T-helper 2 cell treated with Interferon-gamma antibody and Interleukin-4, amounts not matched to agents 5 μg/mL and 100 μg/mL, for 36 hours (primary cell): ENCODE measurements around the gene ZSWIM3.
A peak's percentile ranks its signal among the peaks of the same experiment; 100 is the strongest.
"Not testable (repeated sequence)": the region's sequence is repeated elsewhere in the genome, so short reads cannot be mapped to it uniquely, and the experiment has no call there.

ENCODE experiments used
- DNase-seq: peaks from one replicate; pipeline ENCODE4 v3.0.0; 2021; ENCODE audit warnings: low spot score
- H3K27ac Mint-ChIP-seq: one replicate; pipeline ENCODE4 v1.8.0; 2021; ENCODE audit warnings: mild to moderate bottlenecking, mixed read lengths
- H3K27me3 Mint-ChIP-seq: one replicate; pipeline ENCODE4 v1.8.0; 2021; ENCODE audit warnings: low read depth, mixed read lengths
- H3K36me3 Mint-ChIP-seq: one replicate; pipeline ENCODE4 v1.8.0; 2021; ENCODE audit warnings: low read depth, mixed read lengths
- H3K4me1 Mint-ChIP-seq: one replicate; pipeline ENCODE4 v1.8.0; 2021; ENCODE audit warnings: low read depth, mixed read lengths
- H3K4me3 Mint-ChIP-seq: one replicate; pipeline ENCODE4 v1.8.0; 2022; ENCODE audit warnings: mild to moderate bottlenecking, moderate library complexity, mixed read lengths
- H3K9me3 Mint-ChIP-seq: one replicate; pipeline ENCODE4 v1.8.0; 2021; ENCODE audit warnings: mixed read lengths

Gene ZSWIM3

DNA sequence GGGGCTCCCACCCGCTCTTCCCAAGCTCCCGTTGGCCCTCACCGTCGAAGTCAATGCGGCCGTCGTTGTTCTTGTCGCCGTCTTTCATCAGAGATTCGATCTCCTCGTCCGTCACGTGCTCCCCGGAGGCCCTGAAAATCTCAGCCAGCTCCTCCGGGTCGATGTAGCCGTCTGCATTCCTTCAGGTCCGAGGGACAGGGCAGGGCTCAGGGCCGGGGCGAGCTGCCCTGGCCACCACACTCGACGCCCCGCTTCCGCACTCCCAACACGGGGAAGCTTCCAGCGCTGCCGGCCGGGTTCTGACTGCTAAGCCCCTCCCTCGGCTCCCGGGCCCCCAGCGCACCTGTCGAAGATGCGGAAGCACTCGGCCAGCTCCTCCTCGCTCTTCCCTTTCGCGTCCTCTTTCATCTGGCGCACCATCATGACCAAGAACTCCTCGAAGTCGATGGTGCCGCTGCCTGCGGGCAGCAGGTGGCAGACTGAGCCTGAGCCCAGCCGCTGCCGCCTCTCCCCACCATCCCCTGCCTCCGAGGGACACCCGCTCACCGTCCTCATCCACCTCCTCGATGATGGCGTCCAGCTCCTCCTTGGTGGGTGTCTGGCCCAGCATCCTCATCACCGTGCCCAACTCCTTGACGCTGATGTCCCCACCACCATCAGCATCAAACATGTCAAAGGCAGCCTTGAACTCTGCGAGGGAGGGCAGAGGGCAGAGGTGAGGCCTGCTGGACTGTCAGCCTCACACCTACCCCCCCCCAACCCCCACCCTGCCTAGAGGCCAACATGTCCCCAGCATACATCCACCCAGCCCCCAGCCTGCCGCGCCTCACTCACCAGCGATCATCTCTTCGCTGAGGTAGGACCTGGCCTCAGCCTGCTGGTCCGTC, 33.2 kb upstream of the ZSWIM3 start:
- Mint-ChIP-seq H3K27ac (peak overlapping the region; percentile 71), H3K36me3 (peaks cover 4% of the 10 kb centered on the region), H3K4me3 (peak overlapping the region; percentile 75), H3K4me1 (peaks cover 17% of the 10 kb centered on the region), H3K27me3 (peaks cover 35% of the 10 kb centered on the region), H3K9me3 (no peaks in the 10 kb centered on the region)
- DNase-seq, result peak; percentile 32

GRCh38 chr20:45826381-45827019, 30.9 kb upstream of the ZSWIM3 start:
- no peak for DNase-seq
- peaks cover 38% of the 10 kb centered on the region for H3K27me3 Mint-ChIP-seq
- no peak overlapping the region for H3K27ac Mint-ChIP-seq
- peaks cover 15% of the 10 kb centered on the region for H3K4me1 Mint-ChIP-seq
- H3K9me3 Mint-ChIP-seq, result no peaks in the 10 kb centered on the region
- no peak overlapping the region for H3K4me3 Mint-ChIP-seq
- H3K36me3 Mint-ChIP-seq, result peaks cover 1% of the 10 kb centered on the region

DNA sequence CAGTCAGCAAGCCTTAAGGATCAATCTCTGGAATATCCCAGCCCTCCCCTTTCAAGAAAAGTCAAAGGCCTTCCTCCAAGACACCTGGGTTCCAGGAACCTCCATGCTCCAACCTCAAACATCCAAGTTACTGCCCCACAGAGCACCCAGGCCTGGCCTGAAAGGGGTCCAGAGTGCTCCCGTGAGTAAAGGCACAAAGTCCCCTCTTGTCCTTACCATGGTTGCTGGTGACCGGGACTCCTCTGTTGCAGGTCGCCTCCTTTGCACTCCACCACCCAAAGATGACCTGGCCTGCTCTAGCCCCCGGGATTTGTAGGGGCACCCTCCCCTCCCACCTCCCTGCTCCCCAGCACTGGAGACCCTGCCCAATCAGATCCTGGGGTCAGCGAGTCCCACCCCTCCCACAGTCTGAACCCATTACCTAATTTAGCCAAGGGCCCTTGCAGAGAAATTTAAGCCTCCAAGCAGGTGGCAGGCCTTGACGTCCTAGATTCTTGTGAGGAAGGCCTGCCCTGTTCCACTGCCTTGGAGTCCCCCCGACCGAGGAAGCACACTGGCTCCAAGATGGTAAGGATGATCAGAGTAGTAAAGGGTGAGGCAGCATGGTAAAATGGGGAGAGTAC, 30.3 kb upstream of the ZSWIM3 start, which contains the start of gene TNNC2:
TNNC2 (minus strand) TSS at position 283 of the 623 bp plus-strand sequence; CDS start at position 219, 64 bp downstream.
- Mint-ChIP-seq H3K4me3 (no peak within 1 kb of the TSS), H3K27me3 (peaks cover 36% of the 10 kb centered on the region), H3K9me3 (no peaks in the 10 kb centered on the region), H3K36me3 (peaks cover 1% of the 10 kb centered on the region), H3K27ac (no peak within 1 kb of the TSS), H3K4me1 (peaks cover 15% of the 10 kb centered on the region)
- no peak for DNase-seq

DNA sequence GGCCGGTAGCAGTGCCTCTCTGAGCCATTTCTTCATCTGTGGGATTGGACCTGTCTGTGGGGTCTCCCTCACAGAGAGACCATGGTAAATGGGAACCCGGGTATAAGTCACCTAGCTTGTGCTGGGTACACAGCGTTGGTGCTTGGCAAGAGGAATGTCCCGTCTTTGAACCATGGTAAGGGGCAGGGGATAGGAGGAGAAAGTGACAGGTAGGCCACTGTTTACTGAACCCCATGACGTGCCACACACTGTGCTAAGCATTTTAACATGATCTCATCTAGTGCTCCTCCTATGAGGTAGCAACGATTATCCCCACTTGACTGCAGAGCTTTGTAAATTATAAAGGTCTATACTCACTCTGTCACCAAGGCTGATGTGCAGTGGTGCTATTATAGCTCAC, 29.7 kb upstream of the ZSWIM3 start:
- H3K9me3 Mint-ChIP-seq, result no peaks in the 10 kb centered on the region
- DNase-seq, result no peak
- H3K4me1 Mint-ChIP-seq, result peaks cover 13% of the 10 kb centered on the region
- peaks cover 1% of the 10 kb centered on the region for H3K36me3 Mint-ChIP-seq
- H3K4me3 Mint-ChIP-seq, result no peak overlapping the region
- H3K27ac Mint-ChIP-seq, result no peak overlapping the region
- H3K27me3 Mint-ChIP-seq, result peaks cover 31% of the 10 kb centered on the region

DNA sequence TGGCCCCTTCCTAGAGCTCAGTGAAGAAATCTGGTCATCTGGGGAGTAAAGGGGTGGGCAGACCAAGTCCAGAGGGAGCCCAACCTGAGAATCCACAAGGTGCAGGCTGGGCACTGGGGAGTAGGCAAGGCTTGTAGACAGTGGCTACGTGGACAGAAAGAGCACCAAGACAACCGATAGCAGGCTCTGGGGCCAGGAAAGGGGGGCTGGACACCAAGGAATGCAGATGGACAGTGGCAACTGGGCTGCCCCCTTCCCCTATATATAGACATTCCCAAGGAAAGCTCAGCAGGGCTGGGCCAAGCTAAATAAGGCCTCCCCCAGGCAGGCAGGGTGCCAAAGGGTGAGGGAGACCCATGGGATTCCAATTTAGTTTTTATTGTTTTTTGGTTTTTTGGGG, 28.8 kb upstream of the ZSWIM3 start:
- no peak overlapping the region for H3K27ac Mint-ChIP-seq
- DNase-seq, result no peak
- H3K9me3 Mint-ChIP-seq, result no peaks in the 10 kb centered on the region
- H3K36me3 Mint-ChIP-seq, result peaks cover 1% of the 10 kb centered on the region
- peaks cover 16% of the 10 kb centered on the region for H3K4me1 Mint-ChIP-seq
- peaks cover 29% of the 10 kb centered on the region for H3K27me3 Mint-ChIP-seq
- no peak overlapping the region for H3K4me3 Mint-ChIP-seq

DNA sequence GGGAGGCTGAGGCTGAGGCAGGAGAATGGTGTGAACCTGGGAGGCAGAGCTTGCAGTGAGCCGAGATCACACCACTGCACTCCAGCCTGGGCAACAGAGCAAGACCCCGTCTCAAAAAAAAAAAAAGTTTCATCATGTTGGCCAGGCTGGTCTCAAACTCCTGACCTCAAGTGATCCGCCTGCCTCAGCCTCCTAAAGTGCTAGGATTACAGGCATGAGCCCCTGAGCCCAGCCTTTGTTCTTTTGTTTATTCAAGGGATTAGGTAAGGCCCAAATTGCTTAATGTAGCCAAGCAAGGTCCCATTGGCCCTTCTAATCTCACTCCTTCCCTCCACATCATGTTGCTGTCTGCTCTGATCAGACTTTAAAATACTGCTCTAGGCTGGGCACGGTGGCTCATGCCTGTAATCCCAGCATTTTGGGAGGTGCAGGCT, 27.7 kb upstream of the ZSWIM3 start:
- H3K27ac Mint-ChIP-seq, H3K36me3 Mint-ChIP-seq, H3K4me3 Mint-ChIP-seq, H3K9me3 Mint-ChIP-seq, DNase-seq: not testable (repeated sequence)
- Mint-ChIP-seq H3K4me1 (peaks cover 12% of the 10 kb centered on the region), H3K27me3 (peaks cover 19% of the 10 kb centered on the region)

GRCh38 chr20:45832619-45833018, 24.8 kb upstream of the ZSWIM3 start:
- H3K4me3 Mint-ChIP-seq, result peak overlapping the region; percentile 88
- H3K36me3 Mint-ChIP-seq, result no peaks in the 10 kb centered on the region
- H3K9me3 Mint-ChIP-seq, result no peaks in the 10 kb centered on the region
- H3K27ac Mint-ChIP-seq, result peak overlapping the region; percentile 65
- H3K27me3 Mint-ChIP-seq, result peaks cover 16% of the 10 kb centered on the region
- DNase-seq, result no peak
- H3K4me1 Mint-ChIP-seq, result peaks cover 20% of the 10 kb centered on the region

GRCh38 chr20:45833030-45833882, 24.2 kb upstream of the ZSWIM3 start, which contains the start of gene SNX21:
Gene SNX21, plus strand, starts transcription at chr20:45833799. Its CDS starts 121 bp downstream, at chr20:45833920.
- Mint-ChIP-seq H3K27me3 (peaks cover 14% of the 10 kb centered on the region), H3K9me3 (no peaks in the 10 kb centered on the region), H3K4me1 (peaks cover 20% of the 10 kb centered on the region), H3K36me3 (no peaks in the 10 kb centered on the region), H3K27ac (peak within 1 kb of the TSS; percentile 65), H3K4me3 (peak within 1 kb of the TSS; percentile 88)
- peak; percentile 7 for DNase-seq

DNA sequence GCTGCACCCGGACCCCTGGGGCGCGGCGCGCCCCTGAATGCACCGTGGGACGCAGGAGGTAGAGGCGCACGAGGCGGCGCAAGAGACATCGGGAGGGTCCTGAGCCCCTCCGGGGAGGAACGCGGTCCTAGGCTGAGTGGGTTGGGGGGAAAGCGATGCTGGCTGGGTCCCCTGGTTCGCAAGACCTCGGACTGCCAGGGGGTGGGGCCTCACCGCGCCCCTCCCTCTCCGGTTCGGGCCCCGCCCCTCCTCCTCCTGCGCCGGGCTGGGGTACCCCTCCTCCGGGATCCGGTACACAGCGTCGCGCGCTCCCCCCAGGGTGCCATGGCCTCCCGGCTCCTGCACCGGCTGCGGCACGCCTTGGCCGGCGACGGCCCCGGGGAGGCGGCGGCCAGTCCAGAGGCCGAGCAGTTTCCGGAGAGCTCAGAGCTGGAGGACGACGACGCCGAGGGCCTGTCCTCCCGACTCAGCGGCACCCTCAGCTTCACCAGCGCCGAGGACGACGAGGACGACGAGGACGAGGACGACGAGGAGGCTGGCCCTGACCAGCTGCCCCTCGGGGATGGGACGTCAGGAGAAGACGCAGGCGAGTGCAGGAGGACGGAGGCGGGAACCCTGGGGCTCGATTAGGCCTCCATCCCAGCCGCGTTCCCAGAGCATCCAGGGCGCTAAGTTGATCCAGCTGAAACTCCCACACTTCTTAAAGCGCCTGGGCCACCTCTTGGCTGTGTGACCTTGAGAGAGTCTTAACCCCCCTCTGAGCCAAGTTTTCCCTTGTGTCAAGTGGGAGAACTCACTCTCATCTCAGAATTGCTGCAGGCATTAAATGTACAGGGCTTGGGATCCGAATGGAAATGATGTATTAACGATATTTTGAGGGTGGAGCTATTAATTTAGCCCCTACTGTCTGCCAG, 23.3 kb upstream of the ZSWIM3 start:
- Mint-ChIP-seq H3K27ac (no peak overlapping the region), H3K4me1 (peaks cover 20% of the 10 kb centered on the region), H3K27me3 (peaks cover 14% of the 10 kb centered on the region), H3K9me3 (no peaks in the 10 kb centered on the region), H3K4me3 (peak overlapping the region; percentile 54), H3K36me3 (no peaks in the 10 kb centered on the region)
- DNase-seq, result peak; percentile 43

GRCh38 chr20:45834797-45835161, 22.6 kb upstream of the ZSWIM3 start:
- peak overlapping the region; percentile 54 for H3K4me3 Mint-ChIP-seq
- H3K36me3 Mint-ChIP-seq, result no peaks in the 10 kb centered on the region
- peaks cover 14% of the 10 kb centered on the region for H3K27me3 Mint-ChIP-seq
- H3K4me1 Mint-ChIP-seq, result peaks cover 20% of the 10 kb centered on the region
- H3K27ac Mint-ChIP-seq, result no peak overlapping the region
- no peak for DNase-seq
- H3K9me3 Mint-ChIP-seq, result no peaks in the 10 kb centered on the region

GRCh38 chr20:45835329-45835765, 22.1 kb upstream of the ZSWIM3 start:
- Mint-ChIP-seq H3K36me3 (no peaks in the 10 kb centered on the region), H3K27ac (no peak overlapping the region), H3K9me3 (no peaks in the 10 kb centered on the region), H3K27me3 (peaks cover 13% of the 10 kb centered on the region), H3K4me3 (peak overlapping the region; percentile 54), H3K4me1 (peaks cover 20% of the 10 kb centered on the region)
- DNase-seq, result no peak

DNA sequence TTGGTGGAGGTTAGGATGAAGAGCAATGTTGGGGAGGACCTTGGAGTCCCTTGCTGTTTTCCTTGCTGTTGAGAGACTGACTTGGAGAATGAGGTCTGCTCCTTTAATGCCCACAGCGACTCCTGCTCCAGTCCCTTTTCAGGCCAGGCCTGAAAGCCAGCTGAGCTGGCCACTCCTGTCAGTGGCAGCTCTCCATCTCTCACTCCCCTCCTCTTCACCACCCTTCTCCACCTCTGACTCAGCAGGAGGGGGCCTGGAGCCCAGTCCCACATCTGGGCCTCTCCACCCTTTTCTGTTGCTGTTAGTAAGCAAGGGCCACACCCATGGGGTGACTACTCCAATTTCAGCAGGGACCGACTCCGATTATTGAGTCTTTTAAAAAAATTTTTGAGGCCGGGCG, 21.6 kb upstream of the ZSWIM3 start:
- no peak for DNase-seq
- Mint-ChIP-seq H3K4me3 (no peak overlapping the region), H3K4me1 (peaks cover 20% of the 10 kb centered on the region), H3K27me3 (peaks cover 8% of the 10 kb centered on the region), H3K27ac (no peak overlapping the region), H3K9me3 (no peaks in the 10 kb centered on the region), H3K36me3 (no peaks in the 10 kb centered on the region)
